Transverse colon (tissue), 4 donors: ENCODE results near the gene CCL5. TPM values are rescaled to one million over a fixed set of nuclear protein-coding genes. Genes with fewer than 3 reads are reported as not detected.

Experiments used
- DNase-seq: peaks from one replicate; pipeline ENCODE4 v3.0.0-alpha.2; 2019
- H3K27ac ChIP-seq, 4 donors: fragments of 200-600 bp; sonication (generic); 2 replicates each; pipeline ENCODE4 v1.5.1; 2016 to 2018; ENCODE audit warnings: inconsistent platforms in 4 of 4
- H3K27me3 ChIP-seq: fragments of 200-600 bp; sonication (generic); 2 replicates; pipeline ENCODE4 v1.5.1; 2017; ENCODE audit warnings: inconsistent platforms
- H3K36me3 ChIP-seq, 4 donors: fragments of 200-600 bp; sonication (generic); 2 replicates each; pipeline ENCODE4 v1.5.1; 2017 to 2019; ENCODE audit warnings: inconsistent platforms in 4 of 4
- H3K4me1 ChIP-seq, 4 donors: fragments of 200-600 bp; sonication (generic); 2 replicates each; pipeline ENCODE4 v1.5.1; 2017 to 2020; ENCODE audit warnings: inconsistent platforms in 4 of 4
- H3K4me3 ChIP-seq, 4 donors: fragments of 200-600 bp; sonication (generic); 1 replicate in 1 of 4; 2 replicates in 3 of 4; pipeline versions ENCODE4 v1.5.1 to v1.6.1; 2017 to 2019; ENCODE audit warnings: inconsistent platforms in 4 of 4
- H3K9me3 ChIP-seq, 2 donors: fragments of 200-600 bp; sonication (generic); 2 replicates each; pipeline ENCODE4 v1.5.1; 2017 to 2019; ENCODE audit warnings: inconsistent platforms in 2 of 2
- CTCF ChIP-seq, 5 experiments: fragments of 200-600 bp in 3 of 5; fragments of 450-650 bp in 2 of 5; sonication (generic) in 3 of 5; IDR thresholded peaks; 1 replicate in 2 of 5; 2 replicates in 3 of 5; pipeline ENCODE4 v1.5.1; 2016 to 2017; ENCODE audit warnings: antibody characterized with exemption in 5 of 5, inconsistent platforms in 3 of 5, mild to moderate bottlenecking in 2 of 5, moderate library complexity in 1 of 5
- EP300 ChIP-seq: sonication (generic); formaldehyde crosslinking; IDR thresholded peaks from one replicate; pipeline ENCODE4 v1.6.1; 2017; ENCODE audit warnings: antibody characterized with exemption, low read depth
- POLR2A ChIP-seq: fragments of 450-650 bp; IDR thresholded peaks from one replicate; pipeline ENCODE4 v1.6.1; 2016; ENCODE audit warnings: antibody characterized with exemption, mild to moderate bottlenecking, moderate library complexity
- POLR2AphosphoS5 ChIP-seq, 3 donors: sonication (generic); formaldehyde crosslinking; IDR thresholded peaks; one replicate each; pipeline ENCODE4 v1.6.1; 2016; ENCODE audit warnings: antibody characterized with exemption in 3 of 3
- WGBS, 2 donors: methylation state at CpG; one replicate each; pipeline ENCODE4 v1.1.5; 2018; ENCODE audit warnings: low coverage in 1 of 2; 5-methylcytosine and 5-hydroxymethylcytosine counted together
- in situ Hi-C, 4 donors: fragments of 200-750 bp; cut with MboI; loops; one replicate each; pipeline versions ENCODE4 v1.15.0 to v1.15.1; 2017; ENCODE audit warnings: low sequenced_read_pairs in 3 of 4, low pct_ligation_motif_present in 1 of 4, low pct_unique_long_range_greater_than_20kb in 1 of 4
- intact Hi-C: fragments of 100-400 bp; cut with DNase I; formaldehyde crosslinking; loops from one replicate; pipeline ENCODE4 v1.15.1; 2023; ENCODE audit warnings: low total_unique reads
- total RNA-seq, 4 donors: library from RNA; depleted of rRNA; stranded (reverse); fragments of >200 nt; gene quantifications; one replicate each; pipeline ENCODE4 v1.1.0, GENCODE V29; 2016

Gene CCL5
- total RNA-seq, 4 donors from 2014 or later, result 1.8 to 12.8 (median 6.2) TPM

- Histone ChIP-seq H3K27me3 (no peaks in the 10 kb centered on the region), H3K4me1 (no peaks in the 10 kb centered on the region), H3K4me3 (no peak overlapping the region), H3K9me3 (no peaks in the 10 kb centered on the region), H3K27ac (no peak overlapping the region), H3K36me3 (no peaks in the 10 kb centered on the region)
- intact Hi-C loops (no loop called here), in situ Hi-C loops (no loop called here)
- WGBS, 2 donors, result 61 to 76% methylated on average over 5 of the region's 5 CpGs
- TF ChIP-seq EP300 (no peak), CTCF (IDR thresholded peaks at IDR 0.05) (no peak)
- DNase-seq, result no peak
Observed at GRCh38 chr17:35907691-35908090, 27.5 kb upstream of the CCL5 start.

- no peak overlapping the region for H3K4me3 ChIP-seq
- H3K9me3 ChIP-seq, result no peaks in the 10 kb centered on the region
- H3K27me3 ChIP-seq, result no peaks in the 10 kb centered on the region
- TF ChIP-seq CTCF (IDR thresholded peaks at IDR 0.05) (no peak), EP300 (no peak), POLR2AphosphoS5 (IDR thresholded peaks at IDR 0.05) (no peak), POLR2A (no peak)
- H3K4me1 ChIP-seq, result no peaks in the 10 kb centered on the region
- 63% methylated on average over 3 of the region's 3 CpGs; no CpG with 5 or more reads in 1 of the 2 donors for WGBS, 2 donors
- no peak overlapping the region for H3K27ac ChIP-seq
- no peak for DNase-seq
- intact Hi-C loops (no loop called here), in situ Hi-C loops (no loop called here)
- no peaks in the 10 kb centered on the region for H3K36me3 ChIP-seq
Observed at GRCh38 chr17:35906926-35907637, 26.9 kb upstream of the CCL5 start.

- intact Hi-C loops, result no loop called here
- no peak for DNase-seq
- no peaks in the 10 kb centered on the region for H3K27me3 ChIP-seq
- H3K4me1 ChIP-seq, result no peaks in the 10 kb centered on the region
- in situ Hi-C loops, result no loop called here
- H3K36me3 ChIP-seq, result no peaks in the 10 kb centered on the region
- no peak overlapping the region for H3K4me3 ChIP-seq
- 93 to 100% methylated on average over 1 to 5 of the region's 5 CpGs for WGBS, 2 donors
- no peak for TF ChIP-seq POLR2A
- TF ChIP-seq EP300, result no peak
- TF ChIP-seq CTCF (IDR thresholded peaks at IDR 0.05), result no peak
- TF ChIP-seq POLR2AphosphoS5 (IDR thresholded peaks at IDR 0.05), result no peak
- H3K27ac ChIP-seq, result no peak overlapping the region
- H3K9me3 ChIP-seq, result no peaks in the 10 kb centered on the region
Observed at GRCh38 chr17:35906191-35906925, 26.2 kb upstream of the CCL5 start.

- Histone ChIP-seq H3K4me3 (no peak overlapping the region), H3K36me3 (no peaks in the 10 kb centered on the region), H3K27ac (no peak overlapping the region), H3K4me1 (no peaks in the 10 kb centered on the region), H3K27me3 (no peaks in the 10 kb centered on the region), H3K9me3 (no peaks in the 10 kb centered on the region)
- TF ChIP-seq EP300, result no peak
- intact Hi-C loops, result no loop called here
- DNase-seq, result no peak
- 82 to 89% methylated on average over 5 of the region's 5 CpGs for WGBS, 2 donors
- in situ Hi-C loops, result no loop called here
Observed at GRCh38 chr17:35903451-35903850, 23.3 kb upstream of the CCL5 start.
